ENCODE data around the gene PLXNA4.

Gene PLXNA4

DNA sequence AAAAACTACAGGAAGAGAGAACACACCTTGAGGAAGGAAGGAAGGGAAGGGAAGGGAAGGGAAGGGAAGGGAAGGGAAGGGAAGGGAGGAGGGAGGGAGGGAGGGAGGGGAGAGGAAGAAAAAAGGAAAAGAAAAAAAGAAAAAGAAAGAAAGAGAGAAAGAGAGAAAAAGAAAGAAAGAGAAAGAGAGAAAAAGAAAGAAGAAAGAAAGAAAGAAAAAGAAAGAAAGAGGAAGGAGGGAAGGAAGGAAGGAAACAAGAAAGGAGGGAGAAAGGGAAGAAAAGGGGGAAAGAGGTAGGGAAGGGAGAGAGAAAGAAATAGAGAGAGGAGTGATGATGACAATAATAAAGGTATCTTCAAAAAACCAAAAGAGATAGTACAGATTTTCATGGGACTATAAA lies 12.3 kb upstream of the PLXNA4 start:
- no peak for DNase-seq (ENCODE audit: low spot score)

DNA sequence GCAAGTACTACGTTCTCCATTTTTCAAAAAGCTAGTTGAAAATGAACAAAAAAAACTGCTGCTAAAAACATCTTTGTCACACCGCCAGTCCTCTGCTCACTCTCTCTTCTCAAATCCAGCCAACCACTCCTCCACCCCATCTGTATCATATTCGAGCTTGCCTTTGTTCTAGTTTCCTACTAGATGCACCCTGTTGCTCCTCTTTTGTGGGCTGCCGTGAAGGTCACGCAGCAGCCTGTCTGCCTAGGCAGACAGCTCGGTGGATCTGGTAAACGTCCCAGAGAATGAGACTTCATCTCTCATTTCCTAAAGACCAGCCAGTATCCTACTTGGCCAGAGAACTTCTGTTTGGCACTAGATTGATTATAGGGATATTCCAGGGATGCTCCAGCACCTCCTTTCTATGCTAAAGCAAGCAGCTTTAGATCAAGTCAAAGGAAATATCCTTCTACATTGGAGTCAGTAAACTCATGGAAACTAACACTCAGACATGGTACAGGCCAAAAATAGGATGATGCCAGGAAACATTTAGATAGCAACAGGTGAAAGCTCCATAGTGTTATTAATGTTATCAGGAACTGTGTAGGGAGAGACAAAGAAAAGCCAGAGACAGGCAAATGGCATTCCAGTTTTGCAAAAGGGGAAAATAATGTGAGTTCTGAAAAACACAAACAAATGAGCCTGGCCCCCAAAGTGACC lies 8.7 kb upstream of the PLXNA4 start:
- no peak for DNase-seq (ENCODE audit: low spot score)

DNA sequence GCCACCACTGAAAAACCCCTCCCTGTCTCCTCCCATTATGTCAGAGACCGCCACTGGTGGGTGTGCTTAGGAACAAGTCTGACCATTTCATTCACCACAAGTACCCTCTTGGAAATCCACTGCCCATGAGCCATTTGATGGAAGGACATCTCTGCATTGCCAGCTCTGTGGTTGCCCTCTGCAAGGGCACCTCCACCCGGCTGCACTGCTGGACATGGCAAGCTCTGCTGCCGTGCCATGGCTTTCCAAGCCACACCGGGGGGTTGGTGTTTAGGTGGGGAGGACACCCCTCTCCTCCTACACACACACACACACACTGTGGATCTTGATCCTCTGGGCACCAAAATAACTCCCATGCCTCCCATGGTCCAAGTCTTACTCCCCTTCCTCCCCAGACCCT lies 5.2 kb upstream of the PLXNA4 start:
- DNase-seq (ENCODE audit: low spot score): no peak

DNA sequence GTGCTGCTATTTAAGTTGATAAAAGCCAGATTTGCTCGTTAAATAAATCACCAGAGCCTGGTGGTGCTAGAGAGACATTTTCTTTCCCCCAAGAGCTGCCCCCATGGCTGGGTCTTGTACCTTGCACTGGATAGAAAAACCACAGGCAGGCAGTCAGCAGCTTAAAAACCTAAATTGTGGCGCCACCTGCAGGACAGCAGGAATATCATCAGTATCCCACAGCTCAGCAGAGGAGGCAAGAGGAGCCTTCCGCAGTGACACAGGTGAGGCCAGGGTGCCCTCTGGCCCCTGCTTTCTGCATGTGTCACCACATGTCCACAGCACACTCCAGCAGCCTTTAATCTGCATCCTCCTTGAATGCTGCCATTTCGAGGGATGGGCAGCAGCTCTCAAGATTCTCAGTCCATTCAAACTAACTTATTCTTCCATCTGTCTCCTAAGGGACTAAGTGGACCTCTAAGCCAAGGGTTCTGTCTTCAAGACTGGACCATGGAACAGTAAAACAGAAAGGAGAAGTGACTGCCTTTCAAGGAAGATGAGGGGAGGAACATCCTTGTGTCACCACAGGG lies 4.5 kb upstream of the PLXNA4 start:
- DNase-seq (ENCODE audit: low spot score): peak; percentile 85

DNA sequence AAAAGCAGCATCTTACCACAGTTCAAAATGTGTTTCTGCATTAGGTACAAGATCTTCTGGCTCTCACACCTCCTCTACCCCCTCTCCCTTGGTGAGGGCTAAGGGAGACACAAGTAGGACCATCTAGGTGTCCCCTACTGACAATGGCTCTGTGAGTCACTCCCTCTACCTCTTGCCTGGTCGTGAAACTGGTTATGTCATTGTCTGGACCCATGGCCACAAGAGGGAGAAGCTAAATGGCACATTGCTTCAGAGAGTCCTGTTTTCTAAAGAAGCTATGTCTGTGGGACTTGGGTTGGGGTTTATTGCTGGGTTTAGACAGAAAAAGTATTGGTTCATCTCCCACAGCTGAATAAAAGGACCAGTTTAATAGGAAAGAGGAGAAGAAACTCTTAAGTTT lies 4.0 kb upstream of the PLXNA4 start:
- DNase-seq (ENCODE audit: low spot score): no peak

DNA sequence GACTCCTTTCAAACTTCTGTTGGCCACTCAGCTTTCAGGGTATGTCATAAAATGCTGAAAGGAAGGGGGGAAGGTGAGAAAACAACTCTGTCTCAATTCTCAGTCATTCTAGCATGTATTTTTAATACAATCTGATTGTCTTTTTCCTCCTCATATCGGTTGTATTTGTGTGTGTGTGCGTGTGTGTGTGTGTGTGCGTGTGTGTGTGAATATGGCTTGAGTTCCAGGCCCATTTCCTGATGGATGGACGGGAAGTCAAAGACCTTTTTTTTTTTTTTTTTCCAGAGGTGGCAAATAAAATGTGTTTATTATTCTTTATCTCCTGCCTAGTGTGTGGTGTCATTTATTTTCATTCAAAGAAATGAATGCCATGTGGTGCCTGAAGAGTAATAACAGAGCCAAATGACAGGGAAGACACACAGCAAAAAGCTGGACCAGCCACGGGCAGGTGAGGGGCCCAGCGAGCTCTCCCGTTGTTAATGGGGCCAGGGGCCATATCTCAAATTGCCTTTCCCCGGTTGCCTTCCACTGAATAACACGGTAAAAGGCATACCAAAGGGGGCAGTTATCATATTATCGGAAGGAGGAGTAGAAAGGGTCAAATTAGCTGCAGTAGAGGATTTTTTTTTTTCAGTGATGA lies 3.1 kb upstream of the PLXNA4 start:
- DNase-seq (ENCODE audit: low spot score): no peak

DNA sequence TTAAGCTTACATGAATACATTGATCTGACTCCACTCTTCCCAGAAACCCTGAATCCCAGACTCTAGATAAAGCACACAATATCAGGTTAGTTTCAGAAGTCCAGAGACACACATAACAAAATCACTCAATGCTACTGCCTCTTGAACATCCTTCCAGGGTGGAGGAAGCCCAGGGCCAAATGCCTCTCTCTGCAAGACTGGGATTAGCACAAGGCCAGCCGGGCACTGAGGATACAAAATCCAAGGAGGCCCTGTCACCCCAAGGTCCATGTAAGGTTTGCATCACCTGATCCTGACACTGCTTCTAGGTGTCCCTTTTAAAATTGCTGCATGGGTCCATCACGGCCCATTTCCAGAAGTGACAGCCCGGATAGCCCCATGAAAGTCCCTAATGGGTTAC lies 2.6 kb upstream of the PLXNA4 start:
- no peak for DNase-seq (ENCODE audit: low spot score)

DNA sequence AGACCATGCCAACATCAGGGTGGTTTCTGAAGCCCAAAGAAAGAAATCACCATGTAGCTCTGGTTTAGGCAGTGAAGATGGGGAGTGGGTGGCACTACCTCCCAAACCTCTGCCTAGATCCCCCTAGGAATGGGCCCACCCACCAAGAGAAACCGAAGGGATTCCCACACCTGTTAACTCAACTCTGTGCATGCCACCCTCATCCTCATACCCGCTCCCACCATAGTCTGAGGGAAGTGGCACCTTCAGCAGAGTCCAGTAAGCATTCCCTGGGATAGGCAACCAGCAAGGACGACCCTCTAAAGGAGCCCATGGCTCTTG lies 1.7 kb upstream of the PLXNA4 start:
- DNase-seq (ENCODE audit: low spot score): no peak

DNA sequence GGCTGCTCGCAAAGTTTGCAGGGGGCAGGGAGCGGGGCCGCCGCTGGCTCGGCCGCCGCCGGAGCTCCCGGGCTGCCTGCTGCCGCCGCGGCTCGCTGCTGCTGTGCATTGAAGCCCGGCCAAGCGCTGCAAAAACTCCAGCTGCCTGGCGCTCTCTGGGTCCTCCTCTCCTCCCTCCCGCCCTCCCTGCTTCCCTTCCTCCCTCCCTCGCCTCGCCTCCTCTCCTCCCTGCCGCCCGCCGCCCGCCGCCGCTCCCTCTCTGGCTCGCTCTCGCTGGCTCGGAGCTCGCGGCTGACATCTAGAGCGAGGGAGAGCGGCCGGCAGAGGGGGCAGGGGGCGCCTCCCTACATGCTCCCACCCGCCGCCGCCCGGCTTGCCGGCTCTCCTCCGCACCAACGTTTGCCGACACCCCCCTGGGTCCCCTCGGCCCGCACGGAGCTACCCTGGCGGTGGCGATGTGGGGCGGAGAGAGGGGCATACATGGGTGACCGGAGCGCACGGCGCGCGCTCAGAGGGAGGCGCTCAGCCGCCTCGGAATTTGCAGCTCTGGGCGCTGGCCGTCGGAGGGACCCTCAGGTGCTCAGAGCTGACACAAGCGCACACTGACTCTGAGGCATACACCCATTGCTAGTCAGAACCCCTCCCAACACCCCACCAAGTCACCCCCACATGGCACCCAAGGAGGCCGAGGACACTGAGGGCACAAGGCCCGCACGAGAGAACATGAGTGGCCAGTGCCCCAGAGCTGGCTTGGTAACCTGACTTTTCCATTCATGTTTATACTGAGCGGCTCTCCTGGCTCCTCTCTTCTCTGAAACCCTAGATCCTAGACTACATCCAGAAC lies 1.2 kb upstream of the PLXNA4 start:
- DNase-seq (ENCODE audit: low spot score): peak; percentile 38

DNA sequence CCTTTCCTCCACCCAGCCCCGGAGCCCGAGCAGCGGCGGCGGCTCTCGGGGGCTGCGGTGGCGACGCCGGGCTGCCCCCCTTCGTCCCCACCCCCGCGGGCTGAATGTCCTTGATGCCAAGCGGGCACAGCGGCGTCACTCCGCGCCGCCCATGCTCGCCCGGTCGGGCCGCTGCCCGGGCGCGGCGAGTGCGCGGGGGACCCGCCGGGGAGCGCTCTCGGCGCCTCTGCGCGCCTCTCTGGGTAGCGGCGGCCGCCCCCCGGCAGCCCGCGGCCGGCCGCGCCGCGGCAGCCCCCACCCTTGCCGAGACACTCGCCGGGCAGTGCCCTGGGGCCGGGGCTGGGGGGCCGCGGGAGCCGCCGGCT lies 433 bp upstream of the PLXNA4 start:
- no peak for DNase-seq (ENCODE audit: low spot score)

DNA sequence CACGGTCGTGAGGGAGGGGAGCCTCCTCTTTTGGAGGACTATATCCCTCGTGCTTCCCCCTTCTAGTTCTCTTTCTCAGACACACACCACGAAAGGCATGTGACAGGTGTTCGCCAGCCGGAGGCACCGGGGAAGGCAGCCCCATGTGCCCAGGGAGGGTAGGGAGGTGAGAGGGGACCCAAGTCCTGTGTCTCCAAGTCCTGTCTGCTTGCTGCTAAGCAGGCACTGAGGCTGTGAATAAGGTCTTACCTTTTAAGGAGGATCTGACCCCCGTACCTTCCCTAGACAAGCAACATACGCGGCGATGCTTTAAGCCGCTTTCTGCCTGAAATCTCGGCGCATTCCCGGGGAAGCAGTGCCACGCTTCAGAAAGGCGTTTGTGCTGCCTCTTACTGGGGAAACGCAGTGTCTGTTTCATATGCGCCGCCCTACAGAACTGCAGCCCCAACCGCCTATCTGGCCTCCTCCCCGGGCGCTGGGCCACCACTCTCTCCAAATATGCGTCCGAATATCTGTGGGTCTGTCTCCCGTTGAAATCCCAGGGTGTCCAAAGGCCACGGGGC lies 770 bp downstream of the PLXNA4 start:
- peak; percentile 77 for DNase-seq (ENCODE audit: low spot score)

DNA sequence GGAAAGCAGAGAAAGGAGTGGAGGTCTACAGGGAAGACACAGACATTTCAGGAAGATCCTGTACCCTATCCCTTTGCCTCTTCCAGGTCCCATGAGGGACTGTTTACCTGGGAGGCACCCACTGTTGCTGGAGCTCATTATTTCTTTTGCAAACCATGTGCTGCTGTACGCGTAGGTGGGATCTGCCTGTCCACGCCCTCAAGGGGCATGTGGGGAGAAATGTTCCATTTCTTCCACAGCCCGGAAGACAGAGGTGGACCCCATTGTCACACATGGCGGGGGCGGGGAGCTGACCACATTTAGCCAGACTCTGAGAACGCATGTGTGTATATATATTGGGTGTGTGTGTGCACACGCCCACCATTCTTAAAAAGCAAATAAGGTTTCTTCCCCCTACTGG lies 2.0 kb downstream of the PLXNA4 start:
- no peak for DNase-seq (ENCODE audit: low spot score)

DNA sequence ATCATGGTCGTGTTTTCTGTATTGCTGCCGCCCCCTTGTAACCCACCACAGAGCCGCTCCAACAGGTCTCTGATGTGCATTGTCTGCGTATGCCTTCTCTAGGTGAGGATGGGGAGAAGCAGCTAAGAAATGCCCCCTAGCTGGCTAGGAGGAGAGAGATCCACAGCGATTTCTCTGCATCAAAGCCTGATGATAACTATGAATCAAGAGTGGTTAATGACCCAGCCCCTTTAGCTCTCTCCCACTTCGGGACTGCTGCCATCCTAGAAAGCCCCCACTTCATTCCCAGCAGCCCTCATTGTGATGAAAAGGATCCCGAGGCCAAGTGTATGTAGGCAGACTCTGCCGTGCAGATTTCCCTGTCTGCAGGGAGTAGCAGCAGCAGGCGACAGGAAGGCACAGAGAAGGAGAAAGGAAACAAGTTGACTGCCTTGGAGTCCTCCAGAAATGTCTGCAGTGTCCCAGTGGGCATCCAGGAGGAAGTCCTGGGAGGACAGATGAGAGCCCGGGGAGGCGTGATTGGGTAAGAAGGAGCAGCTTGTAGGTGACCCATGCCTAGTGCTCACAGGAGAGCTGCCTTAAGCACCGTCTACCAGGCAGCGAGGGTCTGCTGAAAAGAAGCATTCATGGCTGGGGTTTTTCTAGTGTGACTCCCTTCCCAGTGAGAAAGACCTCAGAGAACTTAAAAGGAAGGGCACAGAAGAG lies 2.9 kb downstream of the PLXNA4 start:
- DNase-seq (ENCODE audit: low spot score): no peak

DNA sequence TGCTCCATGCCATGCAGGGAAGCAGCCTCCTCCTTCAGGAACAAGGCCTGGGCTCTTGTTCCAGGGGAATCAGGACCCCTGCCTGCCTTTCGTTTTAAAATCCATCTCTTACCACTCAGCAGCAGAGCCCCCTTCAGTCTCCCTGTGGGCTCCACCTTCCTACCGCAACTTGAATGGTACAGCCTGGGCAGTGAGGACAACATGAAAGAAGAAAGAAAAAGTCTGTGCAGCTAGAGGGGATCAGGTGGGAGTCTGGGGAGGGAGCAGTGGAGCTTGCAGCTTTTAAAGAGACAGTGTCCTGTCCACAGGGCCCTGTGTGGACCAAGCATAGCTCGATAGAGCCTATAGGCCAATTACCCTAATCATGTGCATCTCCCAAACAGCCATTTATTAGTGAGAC lies 3.7 kb downstream of the PLXNA4 start:
- no peak for DNase-seq (ENCODE audit: low spot score)

DNA sequence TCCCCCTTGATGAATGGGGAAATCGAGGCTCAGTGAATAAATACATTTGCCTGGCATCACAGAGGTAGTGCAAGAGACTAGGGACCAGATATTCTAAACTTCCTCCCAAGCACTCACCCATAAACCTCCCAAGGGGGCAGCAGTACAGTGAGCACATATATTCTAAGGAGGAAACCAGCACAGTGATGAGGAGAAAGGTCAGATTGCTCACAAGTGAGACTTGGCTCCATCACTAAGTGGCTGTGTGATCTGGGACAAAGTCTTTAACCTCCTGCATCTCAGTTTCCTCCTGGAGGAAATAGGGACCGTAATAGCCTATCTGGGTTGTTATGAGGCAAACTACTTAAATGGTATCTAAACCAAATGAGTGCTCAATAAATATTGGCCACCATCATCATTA lies 4.3 kb downstream of the PLXNA4 start:
- no peak for DNase-seq (ENCODE audit: low spot score)

DNA sequence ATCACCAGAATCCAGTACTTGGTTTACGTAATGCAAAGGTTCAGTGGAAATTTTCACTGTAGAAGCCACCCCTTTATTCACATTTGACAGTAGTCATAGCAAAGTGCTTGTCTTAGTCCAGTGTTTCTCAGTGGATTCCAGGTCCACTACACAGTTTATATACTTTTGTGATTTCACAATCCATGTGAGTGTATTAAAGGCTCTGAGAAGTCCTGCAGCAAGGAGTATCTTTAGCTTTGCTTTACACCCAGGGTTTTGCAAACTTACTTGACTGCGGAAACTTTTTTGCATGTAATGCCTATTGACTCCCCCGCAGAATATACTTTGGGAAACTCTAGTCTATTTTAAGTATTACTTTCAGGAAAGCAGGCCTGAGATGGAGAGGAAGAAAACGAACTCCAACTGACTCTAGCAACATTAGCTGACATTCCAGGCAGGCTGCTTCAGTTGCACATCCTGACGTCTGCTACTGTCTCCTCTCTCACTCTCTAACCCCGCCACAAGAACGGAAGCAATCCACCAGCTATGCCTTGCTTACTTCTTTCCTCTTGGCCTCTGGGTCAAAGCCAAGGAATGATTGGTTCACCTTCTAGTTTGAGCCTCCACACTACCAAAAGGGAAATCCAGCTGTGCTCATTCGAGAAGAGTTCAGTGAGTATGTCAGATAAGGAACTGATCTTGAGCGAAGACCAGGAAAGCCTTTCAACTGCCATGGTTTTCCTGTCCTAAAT lies 6.2 kb downstream of the PLXNA4 start:
- no peak for DNase-seq (ENCODE audit: low spot score)

DNA sequence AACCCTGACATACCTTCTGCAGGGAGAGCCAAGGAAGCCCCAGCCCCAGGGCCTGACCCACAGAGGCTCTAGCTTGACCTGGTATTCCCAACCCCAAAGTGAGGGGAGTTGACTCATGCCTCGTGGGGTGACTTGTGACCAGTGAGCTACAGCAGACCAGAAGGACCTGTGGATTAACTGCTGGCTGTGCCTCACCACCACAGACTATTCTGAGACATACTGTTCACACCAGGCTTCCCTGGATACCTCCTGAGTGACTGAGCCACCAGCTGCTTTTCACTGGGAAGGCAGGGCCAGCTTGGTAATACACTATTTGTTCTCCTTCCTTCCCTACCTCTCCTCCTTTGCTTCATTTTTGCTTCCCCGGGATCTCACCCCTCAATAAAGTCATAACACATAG lies 7.3 kb downstream of the PLXNA4 start:
- no peak for DNase-seq (ENCODE audit: low spot score)

DNA sequence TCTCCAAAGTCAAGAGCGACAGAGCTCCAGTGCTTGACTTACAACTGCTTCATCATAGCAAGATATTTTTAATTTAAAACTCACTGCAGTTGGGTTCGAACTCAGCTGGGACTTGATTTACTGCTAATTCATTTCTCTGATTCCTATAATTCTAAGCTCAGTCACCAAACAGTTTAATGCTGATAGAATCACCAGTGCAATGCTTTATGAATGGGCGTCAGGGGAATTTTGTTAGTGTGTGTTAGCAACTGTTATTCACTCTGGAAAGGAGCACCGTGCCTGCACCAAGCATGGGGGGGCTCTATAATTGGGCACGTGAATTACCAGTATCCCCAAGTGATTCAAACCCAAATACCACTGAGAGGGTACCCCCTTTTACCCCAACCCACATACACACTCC lies 10.4 kb downstream of the PLXNA4 start:
- no peak for DNase-seq (ENCODE audit: low spot score)

DNA sequence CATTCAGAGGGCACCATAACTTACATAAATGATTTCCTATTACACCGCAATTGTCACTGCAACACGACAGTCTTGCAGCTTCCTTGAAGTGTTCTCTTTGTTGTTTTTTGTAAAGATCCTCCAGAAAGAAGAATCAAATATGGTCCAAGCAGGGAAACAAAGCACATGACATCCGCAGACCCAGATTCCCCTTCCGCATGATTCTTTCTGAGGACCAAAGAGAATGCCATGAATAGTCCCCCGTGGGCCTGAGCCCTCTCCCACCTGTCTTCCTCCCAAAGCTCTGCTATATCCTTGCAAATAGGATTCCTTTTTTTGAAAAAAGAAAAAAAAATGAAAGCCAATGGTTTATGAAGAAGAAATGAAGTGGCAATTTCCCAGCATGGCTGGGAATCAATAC lies 10.8 kb downstream of the PLXNA4 start:
- no peak for DNase-seq (ENCODE audit: low spot score)

DNA sequence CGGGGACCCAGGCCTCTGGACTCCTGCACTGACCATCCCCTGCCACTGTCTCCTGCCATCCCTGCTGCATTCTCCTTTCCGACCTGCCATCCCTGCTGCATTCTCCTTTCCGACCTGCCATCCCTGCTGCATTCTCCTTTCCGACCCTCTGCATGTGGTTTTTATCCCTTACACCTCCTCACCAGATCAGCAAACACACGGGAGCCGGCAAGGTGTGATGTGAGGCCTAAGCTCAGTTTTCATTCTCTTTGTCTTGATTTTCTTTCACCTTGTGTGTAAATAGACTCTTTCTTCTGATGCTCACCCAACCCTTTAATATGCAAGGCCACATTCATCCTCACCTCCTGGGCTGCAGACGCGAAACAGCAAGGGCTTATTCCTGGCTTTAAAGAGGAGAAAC lies 11.4 kb downstream of the PLXNA4 start:
- DNase-seq (ENCODE audit: low spot score): no peak

DNA sequence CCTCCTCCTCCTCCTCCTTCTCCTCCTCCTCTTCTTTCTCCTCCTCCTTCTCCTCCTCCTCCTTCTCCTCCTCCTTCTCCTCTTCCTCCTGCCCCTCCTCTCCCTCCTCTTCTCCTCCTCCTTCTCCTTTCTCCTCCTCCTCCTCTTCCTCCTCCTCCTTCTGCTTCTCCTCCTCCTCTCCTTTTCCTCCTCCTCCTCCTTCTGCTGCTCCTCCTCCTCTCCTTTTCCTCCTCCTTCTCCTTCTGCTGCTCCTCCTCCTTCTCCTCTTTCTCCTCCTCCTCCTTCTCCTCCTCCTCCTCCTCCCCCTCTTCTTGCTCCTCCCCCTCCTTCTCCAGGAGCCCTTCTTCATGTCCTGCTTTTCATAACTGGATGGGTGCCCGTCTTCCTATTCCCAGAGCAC lies 12.2 kb downstream of the PLXNA4 start:
- no peak for DNase-seq (ENCODE audit: low spot score)

DNA sequence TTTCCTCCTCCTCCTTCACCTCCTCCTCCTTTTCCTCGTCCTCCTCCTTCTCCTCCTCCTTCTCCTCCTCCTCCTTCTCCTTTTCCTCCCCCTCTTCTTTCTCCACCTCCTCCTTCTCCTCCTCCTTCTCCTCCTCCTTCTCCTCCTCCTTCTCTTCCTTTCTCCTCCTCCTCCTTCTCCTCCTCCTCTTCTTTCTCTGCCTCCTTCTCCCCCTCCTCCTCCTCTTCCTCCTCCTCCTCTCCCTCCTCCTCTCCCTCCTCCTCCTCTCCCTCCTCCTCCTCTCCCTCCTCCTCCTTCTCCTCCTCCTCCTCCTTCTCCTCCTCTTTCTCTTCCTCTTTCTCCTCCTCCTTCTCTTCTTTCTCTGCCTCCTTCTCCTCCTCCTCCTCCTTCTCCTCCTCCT lies 13.6 kb downstream of the PLXNA4 start:
- DNase-seq (ENCODE audit: low spot score): no peak
